ENCODE data around the gene ATAD3A. TPM values are rescaled to one million over a fixed set of nuclear protein-coding genes. Genes with fewer than 3 reads are reported as not detected.
A peak's percentile ranks its signal among the peaks of the same experiment; 100 is the strongest.

ATAD3A gene
- total and polyA plus RNA-seq, 9 of the 15 experiments (the other 6 are each of a cell fraction or from before 2014, with no cell fraction given) = 0.10 to 173 (median 36.7) TPM

DNA sequence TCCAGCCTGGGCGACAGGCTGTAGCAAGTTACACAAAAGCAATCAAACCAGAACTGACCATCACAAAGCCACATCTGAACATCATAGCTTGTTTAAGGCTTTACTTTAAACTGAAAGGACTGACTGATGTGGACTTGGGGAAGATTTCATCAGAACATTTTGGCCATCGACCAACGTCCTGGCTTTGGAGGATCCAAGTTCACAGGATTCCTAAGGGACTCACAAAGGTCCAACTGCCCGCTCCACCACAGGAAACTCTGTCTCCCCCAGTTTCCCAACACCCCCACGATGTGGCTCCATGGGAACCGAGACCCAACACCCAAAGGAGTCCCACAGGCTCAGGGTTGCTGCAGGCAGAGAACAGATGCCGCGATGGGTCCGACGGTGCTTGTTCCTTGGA lies 53.4 kb downstream of the ATAD3A start:
- intact Hi-C loops (cut with micrococcal nuclease) = no loop called here
- ChIA-PET POLR2A (interaction anchor here (1.0 to 1.4 kb wide), 3 partner anchors 8 to 11 kb away, joined by 3 to 4 read pairs (median 3); no protein-coding TSS in a partner anchor), CTCF (ENCODE audit: low intra/inter-chr PET ratio) (no interaction called here)
- H3K36me3 ChIP-seq (ENCODE audit: control insufficient read depth, insufficient read depth, low read length) = peaks cover 92% of the 10 kb centered on the region
- no peak overlapping the region for H3K4me2 ChIP-seq (ENCODE audit: insufficient read depth, low read length)
- DNase-seq (ENCODE audit: extremely low read depth in 1 of 4, low spot score in 3 of 4) (no peak), ATAC-seq (no peak), FAIRE-seq (no peak)
- TF ChIP-seq RBFOX2 (IDR thresholded peaks at IDR 0.05; ENCODE audit: low read depth, low read length) = 0 out of 2 replicates have a peak, but pooled peaks have one; percentile 33
- no peak for TF ChIP-seq EP400 (IDR thresholded peaks at IDR 0.05)
- peak; percentile 15; the same call in 1 of the 2 replicates for TF ChIP-seq POLR2A (conservative IDR thresholded peaks at IDR 0.05)
- TF ChIP-seq SUPT5H (IDR thresholded peaks at IDR 0.05) = 0 out of 2 replicates have a peak, but pooled peaks have one; percentile 10
- H3K9ac ChIP-seq (ENCODE audit: insufficient read depth in 1 of 2, low read depth in 2 of 2, low read length in 2 of 2) = 0 out of 4 replicates have a peak overlapping the region, but pooled peaks of 1 of the 2 experiments have one; percentile 22
- peaks cover 23% of the 10 kb centered on the region for H4K20me1 ChIP-seq (replicated peaks; ENCODE audit: control insufficient read depth, insufficient read depth, low read length)
- 96% methylated on average over 10 of the region's 10 CpGs for whole genome bisulfite sequencing (ENCODE audit: insufficient coverage, low coverage, missing lambda C conversion rate)
- in situ Hi-C loops (cut with MboI) = loop anchor here (5.0 kb wide), 1 partner anchor 92 kb away; the partner anchor contains the start of gene CDK11B
- H3K79me2 ChIP-seq (ENCODE audit: control insufficient read depth, insufficient read depth, low read length) = peaks cover 82% of the 10 kb centered on the region
- no peaks in the 10 kb centered on the region for H3K9me1 ChIP-seq (ENCODE audit: control insufficient read depth, insufficient read depth, low read length)
- no peaks in the 10 kb centered on the region for H3K27me3 ChIP-seq (ENCODE audit: control insufficient read depth in 2 of 2, insufficient read depth in 2 of 2, low read length in 2 of 2)
- no peak overlapping the region; the same call in 2 of the 3 replicates for H3K27ac ChIP-seq (ENCODE audit: extremely low read depth, low read depth, low read length)
- H3K9me3 ChIP-seq (replicated peaks; ENCODE audit: control insufficient read depth, insufficient read depth, low read depth, low read length) = peaks cover 4% of the 10 kb centered on the region; the same call in 1 of the 2 replicates
- no TSS peak for BruUV-seq (replicated peaks)
- H3K4me1 ChIP-seq (replicated peaks in 1 of 2; ENCODE audit: control insufficient read depth in 2 of 2, insufficient read depth in 2 of 2, low read length in 2 of 2) = peaks cover 3 to 21% of the 10 kb centered on the region in 2 experiments; a peak in 3 of 5 replicates
- H2AFZ ChIP-seq (ENCODE audit: low read depth, low read length) = no peak overlapping the region
- H3K4me3 ChIP-seq = no peak overlapping the region

GRCh38 chr1:1567152-1567875 lies 55.4 kb downstream of the ATAD3A start:
- Histone ChIP-seq H3K4me3 (no peak overlapping the region), H3K4me2 (ENCODE audit: insufficient read depth, low read length) (no peak overlapping the region), H3K9ac (ENCODE audit: insufficient read depth in 1 of 2, low read depth in 2 of 2, low read length in 2 of 2) (no peak overlapping the region), H3K79me2 (ENCODE audit: control insufficient read depth, insufficient read depth, low read length) (peaks cover 95% of the 10 kb centered on the region), H3K9me1 (ENCODE audit: control insufficient read depth, insufficient read depth, low read length) (no peaks in the 10 kb centered on the region), H3K9me3 (replicated peaks; ENCODE audit: control insufficient read depth, insufficient read depth, low read depth, low read length) (peaks cover 4% of the 10 kb centered on the region; the same call in 1 of the 2 replicates), H4K20me1 (replicated peaks; ENCODE audit: control insufficient read depth, insufficient read depth, low read length) (peaks cover 15% of the 10 kb centered on the region), H2AFZ (ENCODE audit: low read depth, low read length) (no peak overlapping the region), H3K36me3 (ENCODE audit: control insufficient read depth, insufficient read depth, low read length) (peaks cover 90% of the 10 kb centered on the region), H3K4me1 (replicated peaks in 1 of 2; ENCODE audit: control insufficient read depth in 2 of 2, insufficient read depth in 2 of 2, low read length in 2 of 2) (peaks cover 3 to 13% of the 10 kb centered on the region in 2 experiments; a peak in 3 of 5 replicates), H3K27me3 (ENCODE audit: control insufficient read depth in 2 of 2, insufficient read depth in 2 of 2, low read length in 2 of 2) (no peaks in the 10 kb centered on the region), H3K27ac (ENCODE audit: extremely low read depth, low read depth, low read length) (no peak overlapping the region)
- FAIRE-seq = no peak
- DNase-seq (ENCODE audit: extremely low read depth in 1 of 4, low spot score in 3 of 4) = no peak
- BruUV-seq (replicated peaks) = no TSS peak
- in situ Hi-C loops (cut with MboI) (loop anchor here (5.0 kb wide), 1 partner anchor 90 kb away; the partner anchor contains the start of gene CDK11B), intact Hi-C loops (cut with micrococcal nuclease) (no loop called here)
- 94% methylated on average over 29 of the region's 31 CpGs for WGBS (ENCODE audit: insufficient coverage, low coverage, missing lambda C conversion rate)
- POLR2A ChIA-PET = interaction anchor here (0.8 to 3.1 kb wide), 3 partner anchors 9 to 47 kb away, joined by 3 to 14 read pairs (median 6); no protein-coding TSS in a partner anchor
- CTCF ChIA-PET (ENCODE audit: low intra/inter-chr PET ratio) = no interaction called here
- no peak for ATAC-seq
- TF ChIP-seq, protein P1, sequence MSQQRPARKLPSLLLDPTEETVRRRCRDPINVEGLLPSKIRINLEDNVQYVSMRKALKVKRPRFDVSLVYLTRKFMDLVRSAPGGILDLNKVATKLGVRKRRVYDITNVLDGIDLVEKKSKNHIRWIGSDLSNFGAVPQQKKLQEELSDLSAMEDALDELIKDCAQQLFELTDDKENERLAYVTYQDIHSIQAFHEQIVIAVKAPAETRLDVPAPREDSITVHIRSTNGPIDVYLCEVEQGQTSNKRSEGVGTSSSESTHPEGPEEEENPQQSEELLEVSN (IDR thresholded peaks at IDR 0.05; ENCODE audit: borderline replicate concordance in 1 of 2, extremely low read depth in 1 of 2, insufficient read depth in 1 of 2, insufficient read length in 1 of 2, low read depth in 1 of 2, low read length in 1 of 2, poor library complexity in 1 of 2, severe bottlenecking in 1 of 2) = no peak
- TF ChIP-seq CTBP1 (IDR thresholded peaks at IDR 0.05; ENCODE audit: borderline replicate concordance) = no peak
- TF ChIP-seq NFIX (CRISPR knock-in tag; IDR thresholded peaks at IDR 0.05; ENCODE audit: low read depth) = no peak
- TF ChIP-seq ZBTB49 (CRISPR knock-in tag; IDR thresholded peaks at IDR 0.05; ENCODE audit: borderline replicate concordance) = no peak
- peak; percentile 4 for TF ChIP-seq RBM22 (IDR thresholded peaks at IDR 0.05; ENCODE audit: low read depth, low read length, poor library complexity, severe bottlenecking)
- TF ChIP-seq JUNB (CRISPR knock-in tag; conservative IDR thresholded peaks at IDR 0.05) = no peak
- no peak for TF ChIP-seq ZNF324 (CRISPR knock-in tag; IDR thresholded peaks at IDR 0.05)

All from K562 (cell line).